Measurements from ENCODE around the gene TIAM1. TPM values are rescaled to one million over a fixed set of nuclear protein-coding genes. Genes with fewer than 3 reads are reported as not detected.

The TIAM1 gene
- total RNA-seq, 4 donors from 2014 or later = 0.66 to 3.5 (median 1.0) TPM

GRCh38 chr21:31278511-31279130, 65.4 kb downstream of the TIAM1 start:
- Histone ChIP-seq H3K36me3 (no peaks in the 10 kb centered on the region), H3K27ac (no peak overlapping the region), H3K9me3 (no peaks in the 10 kb centered on the region), H3K27me3 (no peaks in the 10 kb centered on the region), H3K4me1 (no peaks in the 10 kb centered on the region), H3K4me3 (no peak overlapping the region)
- intact Hi-C loops (cut with DNase I; ENCODE audit: low total_unique reads) (no loop called here), in situ Hi-C loops (cut with MboI; ENCODE audit: low sequenced_read_pairs in 4 of 4) (no loop called here)
- ATAC-seq = no peak
- TF ChIP-seq POLR2A (IDR thresholded peaks at IDR 0.05) (no peak), CTCF (IDR thresholded peaks at IDR 0.05 in 4 of 5, conservative IDR thresholded peaks at IDR 0.05 in 1 of 5) (no peak)
- DNase-seq = no peak

GRCh38 chr21:31276663-31277062, 67.4 kb downstream of the TIAM1 start:
- Histone ChIP-seq H3K27ac (no peak overlapping the region), H3K9me3 (no peaks in the 10 kb centered on the region), H3K4me1 (no peaks in the 10 kb centered on the region), H3K36me3 (no peaks in the 10 kb centered on the region), H3K27me3 (no peaks in the 10 kb centered on the region), H3K4me3 (no peak overlapping the region)
- no peak for TF ChIP-seq CTCF (IDR thresholded peaks at IDR 0.05 in 4 of 5, conservative IDR thresholded peaks at IDR 0.05 in 1 of 5)
- in situ Hi-C loops (cut with MboI; ENCODE audit: low sequenced_read_pairs in 4 of 4) = no loop called here
- intact Hi-C loops (cut with DNase I; ENCODE audit: low total_unique reads) = no loop called here
- no peak for DNase-seq
- no peak for ATAC-seq

- Histone ChIP-seq H3K4me1 (no peaks in the 10 kb centered on the region), H3K27ac (no peak overlapping the region), H3K4me3 (no peak overlapping the region), H3K27me3 (no peaks in the 10 kb centered on the region), H3K36me3 (no peaks in the 10 kb centered on the region), H3K9me3 (no peaks in the 10 kb centered on the region)
- in situ Hi-C loops (cut with MboI; ENCODE audit: low sequenced_read_pairs in 4 of 4) = no loop called here
- intact Hi-C loops (cut with DNase I; ENCODE audit: low total_unique reads) = no loop called here
- ATAC-seq (no peak), DNase-seq (no peak)
- TF ChIP-seq CTCF (IDR thresholded peaks at IDR 0.05 in 4 of 5, conservative IDR thresholded peaks at IDR 0.05 in 1 of 5) (no peak), POLR2A (IDR thresholded peaks at IDR 0.05) (no peak)
Observed at GRCh38 chr21:31275901-31276300, 68.2 kb downstream of the TIAM1 start.

- H3K9me3 ChIP-seq = no peaks in the 10 kb centered on the region
- intact Hi-C loops (cut with DNase I; ENCODE audit: low total_unique reads) (no loop called here), in situ Hi-C loops (cut with MboI; ENCODE audit: low sequenced_read_pairs in 4 of 4) (no loop called here)
- no peaks in the 10 kb centered on the region for H3K27me3 ChIP-seq
- no peaks in the 10 kb centered on the region for H3K36me3 ChIP-seq
- H3K4me3 ChIP-seq = no peak overlapping the region
- H3K4me1 ChIP-seq = no peaks in the 10 kb centered on the region
- TF ChIP-seq CTCF (IDR thresholded peaks at IDR 0.05 in 4 of 5, conservative IDR thresholded peaks at IDR 0.05 in 1 of 5) = no peak
- TF ChIP-seq POLR2A (IDR thresholded peaks at IDR 0.05) = no peak
- H3K27ac ChIP-seq = no peak overlapping the region
- ATAC-seq (no peak), DNase-seq (no peak)
Observed at GRCh38 chr21:31273278-31273677, 70.8 kb downstream of the TIAM1 start.

- Histone ChIP-seq H3K4me3 (no peak overlapping the region), H3K9me3 (no peaks in the 10 kb centered on the region), H3K36me3 (no peaks in the 10 kb centered on the region), H3K4me1 (no peaks in the 10 kb centered on the region), H3K27ac (no peak overlapping the region), H3K27me3 (no peaks in the 10 kb centered on the region)
- intact Hi-C loops (cut with DNase I; ENCODE audit: low total_unique reads) (no loop called here), in situ Hi-C loops (cut with MboI; ENCODE audit: low sequenced_read_pairs in 4 of 4) (no loop called here)
- DNase-seq = no peak
- TF ChIP-seq POLR2A (IDR thresholded peaks at IDR 0.05) (no peak), CTCF (IDR thresholded peaks at IDR 0.05 in 4 of 5, conservative IDR thresholded peaks at IDR 0.05 in 1 of 5) (no peak)
- no peak for ATAC-seq
Observed at GRCh38 chr21:31268090-31268489, 76.0 kb downstream of the TIAM1 start.

Measured in gastrocnemius medialis (tissue), 4 donors.